Activated T-helper 17 cell treated with anti-CD3 and anti-CD28 coated beads, Interleukin-2, amount 50 U/mL, for 72 hours (primary cell): ENCODE results near the gene ZDHHC7. TPM values are rescaled to one million over a fixed set of nuclear protein-coding genes. Genes with fewer than 3 reads are reported as not detected.

ENCODE experiments used
- ATAC-seq: fragments of 150-1000 bp; cut with Tn5 transposase; replicated peaks from 2 replicates; pipeline ENCODE4 v1.10.0; 2021; ENCODE audit warnings: mild to moderate bottlenecking, moderate library complexity
- H3K27ac Mint-ChIP-seq: one replicate; pipeline ENCODE4 v1.8.0; 2022; ENCODE audit warnings: mixed read lengths
- H3K27me3 Mint-ChIP-seq: one replicate; pipeline ENCODE4 v1.8.0; 2022; ENCODE audit warnings: mixed read lengths
- H3K36me3 Mint-ChIP-seq: one replicate; pipeline ENCODE4 v1.8.0; 2022; ENCODE audit warnings: low read depth, mild to moderate bottlenecking, mixed read lengths
- H3K4me1 Mint-ChIP-seq: one replicate; pipeline ENCODE4 v1.8.0; 2022; ENCODE audit warnings: mixed read lengths
- H3K4me3 Mint-ChIP-seq: one replicate; pipeline ENCODE4 v1.8.0; 2022; ENCODE audit warnings: mild to moderate bottlenecking, mixed read lengths
- H3K9me3 Mint-ChIP-seq: one replicate; pipeline ENCODE4 v1.8.0; 2022; ENCODE audit warnings: mixed read lengths
- total RNA-seq, 2 donors: library from RNA; stranded (reverse); gene quantifications; one replicate each; pipeline ENCODE4 v1.2.3, GENCODE V29; 2022

ZDHHC7 gene
- total RNA-seq, 2 donors from 2014 or later, result 25.2 to 32.9 TPM

- no peak for ATAC-seq
- H3K9me3 Mint-ChIP-seq, result no peaks in the 10 kb centered on the region
- H3K4me3 Mint-ChIP-seq, result no peak overlapping the region
- peaks cover 5% of the 10 kb centered on the region for H3K4me1 Mint-ChIP-seq
- H3K27ac Mint-ChIP-seq, result no peak overlapping the region
- no peaks in the 10 kb centered on the region for H3K27me3 Mint-ChIP-seq
- no peaks in the 10 kb centered on the region for H3K36me3 Mint-ChIP-seq
These were observed 36.6 kb upstream of the ZDHHC7 start for GRCh38 chr16:85047867-85048455.

GRCh38 chr16:85046931-85047866 lies 35.9 kb upstream of the ZDHHC7 start:
- peak overlapping the region; percentile 32 for H3K4me3 Mint-ChIP-seq
- ATAC-seq, result no peak
- H3K27ac Mint-ChIP-seq, result peak overlapping the region; percentile 58

GRCh38 chr16:85046472-85046916 lies 35.2 kb upstream of the ZDHHC7 start:
- no peak for ATAC-seq
- peaks cover 4% of the 10 kb centered on the region for H3K4me1 Mint-ChIP-seq
- no peaks in the 10 kb centered on the region for H3K27me3 Mint-ChIP-seq
- no peaks in the 10 kb centered on the region for H3K36me3 Mint-ChIP-seq
- H3K4me3 Mint-ChIP-seq, result peak overlapping the region; percentile 32
- H3K9me3 Mint-ChIP-seq, result no peaks in the 10 kb centered on the region
- H3K27ac Mint-ChIP-seq, result no peak overlapping the region

More at GRCh38 chr16:85046931-85047866, 35.9 kb upstream of the ZDHHC7 start:
- Mint-ChIP-seq H3K9me3 (no peaks in the 10 kb centered on the region), H3K4me1 (peaks cover 5% of the 10 kb centered on the region), H3K27me3 (no peaks in the 10 kb centered on the region), H3K36me3 (no peaks in the 10 kb centered on the region)

GRCh38 chr16:85045641-85046471 lies 34.5 kb upstream of the ZDHHC7 start:
- Mint-ChIP-seq H3K4me3 (no peak overlapping the region), H3K36me3 (no peaks in the 10 kb centered on the region), H3K4me1 (no peaks in the 10 kb centered on the region), H3K9me3 (no peaks in the 10 kb centered on the region), H3K27ac (no peak overlapping the region), H3K27me3 (no peaks in the 10 kb centered on the region)
- ATAC-seq, result no peak

GRCh38 chr16:85045077-85045476 lies 33.7 kb upstream of the ZDHHC7 start:
- Mint-ChIP-seq H3K27ac (no peak overlapping the region), H3K4me3 (no peak overlapping the region)
- no peak for ATAC-seq

GRCh38 chr16:85042606-85043005 lies 31.3 kb upstream of the ZDHHC7 start:
- Mint-ChIP-seq H3K4me1 (no peaks in the 10 kb centered on the region), H3K27me3 (no peaks in the 10 kb centered on the region), H3K36me3 (peaks cover 6% of the 10 kb centered on the region), H3K4me3 (no peak overlapping the region), H3K9me3 (no peaks in the 10 kb centered on the region), H3K27ac (no peak overlapping the region)
- no peak for ATAC-seq

More at GRCh38 chr16:85045077-85045476, 33.7 kb upstream of the ZDHHC7 start:
- Mint-ChIP-seq H3K27me3 (no peaks in the 10 kb centered on the region), H3K4me1 (no peaks in the 10 kb centered on the region), H3K36me3 (no peaks in the 10 kb centered on the region), H3K9me3 (no peaks in the 10 kb centered on the region)

- ATAC-seq, result no peak
- peaks cover 7% of the 10 kb centered on the region for H3K36me3 Mint-ChIP-seq
- no peaks in the 10 kb centered on the region for H3K27me3 Mint-ChIP-seq
- no peaks in the 10 kb centered on the region for H3K9me3 Mint-ChIP-seq
- no peak overlapping the region for H3K4me3 Mint-ChIP-seq
- no peak overlapping the region for H3K27ac Mint-ChIP-seq
- peaks cover 1% of the 10 kb centered on the region for H3K4me1 Mint-ChIP-seq
These were observed 30.8 kb upstream of the ZDHHC7 start for GRCh38 chr16:85042167-85042526.

GRCh38 chr16:85041219-85042166 lies 30.2 kb upstream of the ZDHHC7 start:
- no peak for ATAC-seq
- Mint-ChIP-seq H3K4me1 (peaks cover 8% of the 10 kb centered on the region), H3K27me3 (no peaks in the 10 kb centered on the region), H3K36me3 (peaks cover 13% of the 10 kb centered on the region), H3K9me3 (no peaks in the 10 kb centered on the region), H3K27ac (no peak overlapping the region), H3K4me3 (no peak overlapping the region)

GRCh38 chr16:85040685-85041084 lies 29.4 kb upstream of the ZDHHC7 start:
- Mint-ChIP-seq H3K9me3 (no peaks in the 10 kb centered on the region), H3K27me3 (no peaks in the 10 kb centered on the region), H3K27ac (no peak overlapping the region), H3K36me3 (peaks cover 13% of the 10 kb centered on the region), H3K4me1 (peaks cover 8% of the 10 kb centered on the region), H3K4me3 (no peak overlapping the region)
- no peak for ATAC-seq

GRCh38 chr16:85037721-85038120 lies 26.4 kb upstream of the ZDHHC7 start:
- Mint-ChIP-seq H3K4me1 (peaks cover 8% of the 10 kb centered on the region), H3K4me3 (no peak overlapping the region), H3K9me3 (no peaks in the 10 kb centered on the region), H3K27me3 (no peaks in the 10 kb centered on the region), H3K27ac (peak overlapping the region; percentile 61), H3K36me3 (peaks cover 13% of the 10 kb centered on the region)
- ATAC-seq, result no peak

GRCh38 chr16:85037050-85037410 lies 25.7 kb upstream of the ZDHHC7 start:
- H3K27ac Mint-ChIP-seq, result peak overlapping the region; percentile 49
- H3K4me3 Mint-ChIP-seq, result no peak overlapping the region
- H3K36me3 Mint-ChIP-seq, result peaks cover 13% of the 10 kb centered on the region
- H3K27me3 Mint-ChIP-seq, result no peaks in the 10 kb centered on the region
- H3K4me1 Mint-ChIP-seq, result peaks cover 8% of the 10 kb centered on the region
- H3K9me3 Mint-ChIP-seq, result no peaks in the 10 kb centered on the region
- peak; percentile 28 for ATAC-seq

GRCh38 chr16:85036236-85037049 lies 25.1 kb upstream of the ZDHHC7 start:
- Mint-ChIP-seq H3K27me3 (no peaks in the 10 kb centered on the region), H3K4me1 (peaks cover 8% of the 10 kb centered on the region), H3K9me3 (no peaks in the 10 kb centered on the region), H3K27ac (peak overlapping the region; percentile 49), H3K36me3 (peaks cover 13% of the 10 kb centered on the region), H3K4me3 (no peak overlapping the region)
- ATAC-seq, result no peak
